Ovary (tissue), 3 donors: ENCODE results near the gene LAMA2.

ENCODE experiments used
- CTCF ChIP-seq, 3 donors: fragments of 450-650 bp in 2 of 3; fragments of 200-600 bp in 1 of 3; IDR thresholded peaks; one replicate each; pipeline versions ENCODE4 v1.5.1 to v1.8.0; 2016 to 2022; ENCODE audit warnings: antibody characterized with exemption in 3 of 3, mild to moderate bottlenecking in 1 of 3
- EP300 ChIP-seq: sonication (generic); formaldehyde crosslinking; IDR thresholded peaks from one replicate; pipeline ENCODE4 v1.6.1; 2017; ENCODE audit warnings: antibody characterized with exemption
- donor health status: DM: no; HTN: no; CAD: no.

DNA sequence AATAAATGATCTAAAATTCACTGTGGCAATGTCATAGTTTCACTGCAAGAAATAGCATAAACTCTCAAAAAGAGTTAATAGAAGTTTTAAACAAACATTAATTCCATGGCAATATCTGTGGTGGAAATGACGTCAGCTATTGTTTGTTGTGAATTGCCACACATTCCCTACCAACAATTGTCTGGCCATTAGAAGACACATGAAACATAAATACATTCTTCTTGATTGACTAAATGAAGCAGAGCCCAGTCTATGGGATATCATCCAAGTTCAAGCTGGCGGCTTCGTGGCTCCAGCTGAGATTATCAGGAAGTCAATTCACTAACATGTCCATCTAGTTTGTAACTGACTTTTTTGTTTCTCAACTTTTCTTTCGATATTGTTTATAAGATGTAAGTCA lies 458.0 kb downstream of the LAMA2 start:
- no peak for TF ChIP-seq CTCF (IDR thresholded peaks at IDR 0.05)
- no peak for TF ChIP-seq EP300
